Effector memory CD4-positive, alpha-beta T cell (primary cell): ENCODE data around the gene SUGCT.

Experiments used
- DNase-seq, 3 donors: peaks; one replicate each; pipeline ENCODE4 v3.0.0-alpha.2; 2020
- H3K27ac ChIP-seq: 2 replicates; pipeline ENCODE4 v1.7.0; 2013; ENCODE audit warnings: mild to moderate bottlenecking, low read length, moderate library complexity; ENCODE audit not compliant: insufficient read depth, poor library complexity, severe bottlenecking
- H3K27me3 ChIP-seq: replicated peaks from 2 replicates; pipeline ENCODE4 v1.7.0; 2013; ENCODE audit warnings: mild to moderate bottlenecking, low read length; ENCODE audit not compliant: insufficient read depth, control insufficient read depth, poor library complexity, severe bottlenecking
- H3K36me3 ChIP-seq: 2 replicates; pipeline ENCODE4 v1.7.0; 2013; ENCODE audit warnings: mild to moderate bottlenecking, low read length, moderate library complexity; ENCODE audit not compliant: control insufficient read depth, insufficient read depth
- H3K4me1 ChIP-seq: 2 replicates; pipeline ENCODE4 v1.7.0; 2013; ENCODE audit warnings: low read length, mild to moderate bottlenecking; ENCODE audit not compliant: control insufficient read depth, insufficient read depth, poor library complexity, severe bottlenecking
- H3K4me3 ChIP-seq: 2 replicates; pipeline ENCODE4 v1.7.0; 2013; ENCODE audit warnings: low read length, low read depth, mild to moderate bottlenecking; ENCODE audit not compliant: insufficient read depth, poor library complexity, severe bottlenecking
- H3K9me3 ChIP-seq: 2 replicates; pipeline ENCODE4 v1.7.0; 2013; ENCODE audit warnings: mild to moderate bottlenecking, low read length, moderate library complexity; ENCODE audit not compliant: control insufficient read depth

Gene SUGCT

GRCh38 chr7:40815022-40815421 is 680.2 kb downstream of the SUGCT start:
- Histone ChIP-seq H3K4me1 (no peaks in the 10 kb centered on the region), H3K4me3 (no peak overlapping the region), H3K36me3 (no peaks in the 10 kb centered on the region), H3K9me3 (peaks cover 4% of the 10 kb centered on the region), H3K27ac (no peak overlapping the region), H3K27me3 (no peaks in the 10 kb centered on the region)
- no peak for DNase-seq

DNA sequence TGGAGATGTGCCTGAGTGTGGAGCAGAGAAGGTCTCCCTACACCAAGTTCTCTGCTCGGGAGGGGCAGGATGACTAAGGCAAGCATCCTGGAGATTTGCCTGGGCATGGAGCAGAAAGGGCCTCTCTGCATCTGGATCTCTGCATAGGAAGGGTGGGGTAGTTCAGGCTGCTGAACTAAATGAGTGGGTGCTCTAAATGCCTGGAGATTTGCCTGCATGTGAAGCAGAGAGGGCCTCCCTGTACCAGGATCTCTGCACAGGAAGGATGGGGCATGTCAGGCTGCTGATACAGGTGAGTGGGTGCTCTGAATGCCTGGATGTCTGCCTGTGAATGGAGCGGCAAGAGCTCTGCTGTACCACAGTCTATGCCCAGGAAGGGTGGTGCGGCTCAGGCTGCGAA is 680.7 kb downstream of the SUGCT start:
- no peak overlapping the region for H3K27ac ChIP-seq
- H3K9me3 ChIP-seq = peaks cover 4% of the 10 kb centered on the region
- H3K4me1 ChIP-seq = no peaks in the 10 kb centered on the region
- H3K4me3 ChIP-seq = no peak overlapping the region
- no peaks in the 10 kb centered on the region for H3K27me3 ChIP-seq
- no peaks in the 10 kb centered on the region for H3K36me3 ChIP-seq
- no peak for DNase-seq

- H3K9me3 ChIP-seq = peaks cover 4% of the 10 kb centered on the region
- H3K27ac ChIP-seq = no peak overlapping the region
- no peaks in the 10 kb centered on the region for H3K27me3 ChIP-seq
- no peaks in the 10 kb centered on the region for H3K36me3 ChIP-seq
- no peak overlapping the region for H3K4me3 ChIP-seq
- no peak for DNase-seq
- H3K4me1 ChIP-seq = no peaks in the 10 kb centered on the region
Observed at GRCh38 chr7:40822861-40823260, 688.1 kb downstream of the SUGCT start.

GRCh38 chr7:40824461-40824860 is 689.7 kb downstream of the SUGCT start:
- H3K4me1 ChIP-seq = no peaks in the 10 kb centered on the region
- H3K27ac ChIP-seq = no peak overlapping the region

GRCh38 chr7:40826411-40827221 is 691.8 kb downstream of the SUGCT start:
- Histone ChIP-seq H3K36me3 (no peaks in the 10 kb centered on the region), H3K4me3 (no peak overlapping the region), H3K9me3 (no peaks in the 10 kb centered on the region), H3K27ac (no peak overlapping the region), H3K4me1 (no peaks in the 10 kb centered on the region), H3K27me3 (no peaks in the 10 kb centered on the region)
- no peak for DNase-seq

More at GRCh38 chr7:40824461-40824860, 689.7 kb downstream of the SUGCT start:
- no peak for DNase-seq
- Histone ChIP-seq H3K9me3 (no peaks in the 10 kb centered on the region), H3K27me3 (no peaks in the 10 kb centered on the region), H3K4me3 (no peak overlapping the region), H3K36me3 (no peaks in the 10 kb centered on the region)

- no peak for DNase-seq
- Histone ChIP-seq H3K36me3 (no peaks in the 10 kb centered on the region), H3K27me3 (no peaks in the 10 kb centered on the region), H3K4me1 (no peaks in the 10 kb centered on the region), H3K9me3 (no peaks in the 10 kb centered on the region), H3K27ac (no peak overlapping the region), H3K4me3 (no peak overlapping the region)
Observed at GRCh38 chr7:40827222-40828085, 692.6 kb downstream of the SUGCT start.

- H3K4me1 ChIP-seq = no peaks in the 10 kb centered on the region
Observed at GRCh38 chr7:40828686-40829600, 694.1 kb downstream of the SUGCT start.

GRCh38 chr7:40833191-40833887 is 698.5 kb downstream of the SUGCT start:
- no peak for DNase-seq
- H3K27me3 ChIP-seq = no peaks in the 10 kb centered on the region
- no peak overlapping the region for H3K27ac ChIP-seq
- H3K4me1 ChIP-seq = no peaks in the 10 kb centered on the region
- no peaks in the 10 kb centered on the region for H3K9me3 ChIP-seq
- H3K4me3 ChIP-seq = no peak overlapping the region
- no peaks in the 10 kb centered on the region for H3K36me3 ChIP-seq

More at GRCh38 chr7:40828686-40829600, 694.1 kb downstream of the SUGCT start:
- H3K27ac ChIP-seq = no peak overlapping the region
- H3K36me3 ChIP-seq = no peaks in the 10 kb centered on the region
- H3K9me3 ChIP-seq = no peaks in the 10 kb centered on the region
- H3K4me3 ChIP-seq = no peak overlapping the region
- no peak for DNase-seq
- H3K27me3 ChIP-seq = no peaks in the 10 kb centered on the region

- H3K27ac ChIP-seq = no peak overlapping the region
- no peak overlapping the region for H3K4me3 ChIP-seq
- H3K9me3 ChIP-seq = no peaks in the 10 kb centered on the region
- DNase-seq = no peak
- no peaks in the 10 kb centered on the region for H3K27me3 ChIP-seq
- H3K4me1 ChIP-seq = no peaks in the 10 kb centered on the region
- H3K36me3 ChIP-seq = no peaks in the 10 kb centered on the region
Observed at GRCh38 chr7:40833888-40834234, 699.1 kb downstream of the SUGCT start.
